Frontal cortex (tissue), 4 donors: ENCODE measurements around the gene UTS2R. TPM values are rescaled to one million over a fixed set of nuclear protein-coding genes. Genes with fewer than 3 reads are reported as not detected.
A peak's percentile ranks its signal among the peaks of the same experiment; 100 is the strongest.

Experiments used
- DNase-seq, 2 donors: peaks; one replicate each; pipeline ENCODE4 v3.0.0; 2012; ENCODE audit warnings: low spot score in 2 of 2
- FAIRE-seq: peaks from 2 replicates; lab custom pipeline; 2012; peaks lifted over from hg19 to GRCh38; lab: Jason Lieb, UNC
- small RNA-seq: library from RNA; depleted of rRNA; stranded (forward); fragments of <200 nt; gene quantifications from one replicate; pipeline ENCODE3, GENCODE V24; 2014
- total RNA-seq: library from RNA; depleted of rRNA; stranded (reverse); fragments of >200 nt; gene quantifications from one replicate; pipeline ENCODE4 v1.2.3, GENCODE V29; 2014
- donor health status: control.
- donor health status: control.
- donor health status: control.

Gene UTS2R
- total RNA-seq, 1 donor from 2014 or later, result not detected

- FAIRE-seq, result no peak
- DNase-seq, result peak; percentile 99
Observed at GRCh38 chr17:82418001-82418986, 46.7 kb downstream of the UTS2R start, which contains the start of the genes HEXD and OGFOD3. Gene HEXD (plus strand): TSS chr17:82418347. CDS start chr17:82419800, 1,453 bp downstream. Gene OGFOD3 (minus strand): TSS chr17:82418586. CDS start chr17:82418485, 101 bp downstream.

- no peak for DNase-seq
- no peak for FAIRE-seq
Observed at GRCh38 chr17:82419540-82419939, 48.0 kb downstream of the UTS2R start.

GRCh38 chr17:82424001-82424862 is 52.7 kb downstream of the UTS2R start:
- DNase-seq (no peak), FAIRE-seq (no peak)

GRCh38 chr17:82424863-82425159 is 53.2 kb downstream of the UTS2R start:
- no peak for DNase-seq
- no peak for FAIRE-seq

Small RNA genes lying within 50 kb of the gene (small RNA-seq; reads per million reads assigned to genes)
- not detected for gene RF00019

Other genes starting within 250 kb of the UTS2R start
- 17.1 TPM for gene CCDC57, start 158.9 kb upstream of the UTS2R start, total RNA-seq
- 2.0 TPM for gene SLC16A3, start 142.7 kb upstream of the UTS2R start, total RNA-seq
- gene CSNK1D, start 98.1 kb upstream of the UTS2R start, total RNA-seq, result 22.8 TPM
- gene CD7, start 54.2 kb upstream of the UTS2R start, total RNA-seq, result not detected
- 4.9 TPM for gene SECTM1, start 38.0 kb upstream of the UTS2R start, total RNA-seq
- not detected for gene TEX19, start 12.5 kb upstream of the UTS2R start, total RNA-seq
- 14.3 TPM for gene HEXD, start 46.6 kb downstream of the UTS2R start, total RNA-seq
- gene OGFOD3, start 46.8 kb downstream of the UTS2R start, total RNA-seq, result 15.9 TPM
- gene CYBC1, start 79.0 kb downstream of the UTS2R start, total RNA-seq, result 19.2 TPM
- 42.8 TPM for gene NARF, start 87.0 kb downstream of the UTS2R start, total RNA-seq
- 40.8 TPM for gene FOXK2, start 148.0 kb downstream of the UTS2R start, total RNA-seq